ENCODE measurements around the gene C1GALT1.
"Not testable (repeated sequence)": the region's sequence is repeated elsewhere in the genome, so short reads cannot be mapped to it uniquely, and the experiment has no call there.

C1GALT1 gene

DNA sequence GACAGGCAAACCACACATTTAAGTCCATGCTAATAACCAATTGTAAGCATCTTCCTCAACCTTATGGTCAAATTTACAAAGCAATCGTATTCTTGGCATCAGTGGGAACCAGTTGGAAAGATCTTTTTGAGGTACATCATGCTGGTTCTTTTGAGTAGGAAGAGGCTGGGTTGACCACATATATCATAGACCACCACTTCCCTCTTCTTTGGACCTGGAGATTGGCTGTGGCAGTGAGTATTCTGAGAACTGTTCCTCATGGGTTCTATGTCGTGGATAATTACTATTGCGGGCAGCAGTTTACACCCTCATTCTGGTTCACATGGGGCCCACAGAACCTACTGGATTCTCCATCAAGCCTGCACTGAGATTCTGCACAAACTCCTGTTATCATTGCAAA, 35.5 kb upstream of the C1GALT1 start:
- TF ChIP-seq, protein P1, sequence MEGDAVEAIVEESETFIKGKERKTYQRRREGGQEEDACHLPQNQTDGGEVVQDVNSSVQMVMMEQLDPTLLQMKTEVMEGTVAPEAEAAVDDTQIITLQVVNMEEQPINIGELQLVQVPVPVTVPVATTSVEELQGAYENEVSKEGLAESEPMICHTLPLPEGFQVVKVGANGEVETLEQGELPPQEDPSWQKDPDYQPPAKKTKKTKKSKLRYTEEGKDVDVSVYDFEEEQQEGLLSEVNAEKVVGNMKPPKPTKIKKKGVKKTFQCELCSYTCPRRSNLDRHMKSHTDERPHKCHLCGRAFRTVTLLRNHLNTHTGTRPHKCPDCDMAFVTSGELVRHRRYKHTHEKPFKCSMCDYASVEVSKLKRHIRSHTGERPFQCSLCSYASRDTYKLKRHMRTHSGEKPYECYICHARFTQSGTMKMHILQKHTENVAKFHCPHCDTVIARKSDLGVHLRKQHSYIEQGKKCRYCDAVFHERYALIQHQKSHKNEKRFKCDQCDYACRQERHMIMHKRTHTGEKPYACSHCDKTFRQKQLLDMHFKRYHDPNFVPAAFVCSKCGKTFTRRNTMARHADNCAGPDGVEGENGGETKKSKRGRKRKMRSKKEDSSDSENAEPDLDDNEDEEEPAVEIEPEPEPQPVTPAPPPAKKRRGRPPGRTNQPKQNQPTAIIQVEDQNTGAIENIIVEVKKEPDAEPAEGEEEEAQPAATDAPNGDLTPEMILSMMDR (IDR thresholded peaks at IDR 0.05; ENCODE audit: insufficient read depth, low read length, missing control alignments) = no peak
- ChIA-PET CTCF (no interaction called here), POLR2A (interaction anchor here (0.6 kb wide), 1 partner anchor 63 kb away, joined by 3 read pairs; no protein-coding TSS in a partner anchor)
- DNase-seq (ENCODE audit: low read depth, low spot score) = no peak
- H3K4me3 ChIP-seq (ENCODE audit: low read depth, low read length) = no peak overlapping the region

DNA sequence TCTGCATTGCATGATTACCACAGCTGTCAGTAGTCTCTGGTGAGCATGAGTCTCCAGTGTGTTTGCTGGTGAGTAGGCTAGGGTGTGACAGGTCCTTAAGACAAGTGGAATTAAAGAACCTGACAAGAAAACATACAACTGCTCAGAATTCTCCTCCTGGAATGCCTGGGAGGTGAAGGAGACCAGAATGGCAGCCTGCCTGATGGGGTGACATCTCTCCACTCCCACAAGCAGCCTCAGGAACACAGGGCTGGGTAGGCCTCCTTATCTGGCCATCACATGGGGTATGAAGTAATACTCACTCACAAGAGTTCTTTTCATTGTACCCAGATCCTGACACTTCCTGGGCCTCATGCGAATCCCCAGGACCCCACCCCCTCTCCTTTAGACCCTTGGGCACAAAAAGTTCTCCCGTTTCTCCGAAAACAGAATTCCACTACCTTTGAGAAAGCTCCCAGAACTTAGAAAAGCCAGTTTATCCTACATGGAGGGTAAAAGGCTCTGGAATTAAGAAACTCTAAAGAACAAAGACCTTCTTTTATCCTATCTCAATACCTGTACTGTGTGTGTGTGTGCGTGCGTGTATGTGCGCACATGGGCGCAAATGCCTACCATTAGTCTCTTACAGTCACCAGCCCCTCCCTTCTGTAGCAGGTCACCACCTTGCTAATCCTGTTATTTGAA, 33.4 kb upstream of the C1GALT1 start:
- POLR2A ChIA-PET = interaction anchor here (0.6 kb wide), 1 partner anchor 31 kb away, joined by 3 read pairs; no protein-coding TSS in a partner anchor
- no peak for DNase-seq (ENCODE audit: low read depth, low spot score)
- TF ChIP-seq, protein P1 (IDR thresholded peaks at IDR 0.05; ENCODE audit: insufficient read depth, low read length, missing control alignments) = no peak
- CTCF ChIA-PET = interaction anchor here (1.4 kb wide), 1 partner anchor 46 kb away, joined by 5 read pairs; no protein-coding TSS in a partner anchor
- no peak overlapping the region for H3K4me3 ChIP-seq (ENCODE audit: low read depth, low read length)

DNA sequence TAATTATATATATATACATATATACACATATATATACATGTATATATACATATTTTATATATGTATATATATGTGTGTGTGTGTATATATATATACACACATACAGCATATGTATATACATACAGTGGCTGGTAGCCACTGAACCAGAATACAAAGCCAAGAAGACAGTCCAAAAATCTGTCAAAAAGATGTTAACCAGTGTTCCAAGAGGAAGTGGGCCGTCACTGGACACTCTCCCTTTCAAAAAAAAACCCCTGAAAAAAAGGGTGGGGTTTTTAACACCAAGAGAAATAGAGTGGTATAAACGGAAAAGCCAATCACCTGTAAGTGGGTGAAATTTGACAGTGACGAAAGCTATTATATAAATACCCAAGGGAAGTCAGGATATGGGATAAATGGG, 31.1 kb upstream of the C1GALT1 start:
- H3K4me3 ChIP-seq (ENCODE audit: low read depth, low read length) = no peak overlapping the region
- CTCF ChIA-PET = no interaction called here
- POLR2A ChIA-PET = no interaction called here
- DNase-seq (ENCODE audit: low read depth, low spot score) = no peak
- TF ChIP-seq, protein P1 (IDR thresholded peaks at IDR 0.05; ENCODE audit: insufficient read depth, low read length, missing control alignments) = no peak

DNA sequence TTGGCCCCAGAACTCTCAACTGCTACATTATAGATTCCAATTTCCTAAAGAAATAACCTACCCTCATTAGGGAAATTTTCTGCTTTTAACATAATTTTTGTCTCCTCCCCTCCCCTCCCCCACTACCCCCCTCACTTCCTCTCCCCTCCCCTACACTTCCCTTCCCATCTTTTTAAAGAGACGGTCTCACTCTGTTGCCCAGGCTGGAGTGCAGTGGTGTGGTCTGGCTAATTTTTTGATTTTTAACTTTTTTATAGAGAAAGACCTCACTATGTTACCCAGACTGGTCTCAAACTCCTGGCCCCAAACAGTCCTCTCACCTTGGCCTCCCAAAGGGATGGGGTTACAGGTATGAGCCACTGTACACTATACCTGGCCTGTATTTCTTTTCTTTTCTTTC, 30.5 kb upstream of the C1GALT1 start:
- ChIA-PET CTCF (no interaction called here), POLR2A (no interaction called here)
- no peak overlapping the region for H3K4me3 ChIP-seq (ENCODE audit: low read depth, low read length)
- TF ChIP-seq, protein P1 (IDR thresholded peaks at IDR 0.05; ENCODE audit: insufficient read depth, low read length, missing control alignments) = no peak
- no peak for DNase-seq (ENCODE audit: low read depth, low spot score)

DNA sequence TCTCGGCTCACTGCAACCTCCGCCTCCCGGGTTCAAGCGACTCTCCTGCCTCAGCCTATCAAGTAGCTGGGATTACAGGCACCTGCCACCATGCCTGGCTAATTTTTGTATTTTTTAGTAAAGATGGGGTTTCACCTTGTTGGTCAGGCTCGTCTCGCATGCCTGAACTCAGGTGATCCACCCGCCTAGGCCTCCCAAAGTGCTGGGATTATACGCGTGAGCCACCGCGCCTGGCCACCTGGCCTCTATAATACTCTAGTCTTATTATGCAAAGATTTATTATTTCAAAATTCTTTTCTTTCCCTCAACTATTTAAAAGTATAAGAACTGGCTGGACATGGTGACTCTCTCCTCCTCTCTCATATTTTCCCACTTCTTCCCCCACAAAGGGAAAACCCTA, 30.0 kb upstream of the C1GALT1 start:
- H3K4me3 ChIP-seq (ENCODE audit: low read depth, low read length) = no peak overlapping the region
- no peak for DNase-seq (ENCODE audit: low read depth, low spot score)
- TF ChIP-seq, protein P1 (IDR thresholded peaks at IDR 0.05; ENCODE audit: insufficient read depth, low read length, missing control alignments) = no peak
- ChIA-PET CTCF (no interaction called here), POLR2A (no interaction called here)

DNA sequence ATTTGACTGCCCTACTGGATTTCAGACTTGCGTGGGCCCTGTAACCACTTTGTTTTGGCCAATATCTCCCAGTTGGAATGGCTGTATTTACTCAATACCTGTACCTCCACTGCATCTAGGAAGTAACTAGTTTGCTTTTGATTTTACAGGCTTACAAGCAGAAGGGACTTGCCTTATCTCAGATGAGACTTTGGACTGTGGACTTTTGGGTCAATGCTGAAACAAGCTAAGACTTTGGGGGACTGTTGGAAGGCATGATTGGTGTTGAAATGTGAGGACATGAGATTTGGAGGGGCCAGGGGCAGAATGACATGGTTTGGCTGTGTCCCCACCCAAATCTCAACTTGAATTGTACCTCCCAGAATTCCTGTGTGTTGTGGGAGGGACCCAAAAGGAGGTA, 28.0 kb upstream of the C1GALT1 start:
- CTCF ChIA-PET; H3K4me3 ChIP-seq (ENCODE audit: low read depth, low read length); DNase-seq (ENCODE audit: low read depth, low spot score); POLR2A ChIA-PET: not testable (repeated sequence)

DNA sequence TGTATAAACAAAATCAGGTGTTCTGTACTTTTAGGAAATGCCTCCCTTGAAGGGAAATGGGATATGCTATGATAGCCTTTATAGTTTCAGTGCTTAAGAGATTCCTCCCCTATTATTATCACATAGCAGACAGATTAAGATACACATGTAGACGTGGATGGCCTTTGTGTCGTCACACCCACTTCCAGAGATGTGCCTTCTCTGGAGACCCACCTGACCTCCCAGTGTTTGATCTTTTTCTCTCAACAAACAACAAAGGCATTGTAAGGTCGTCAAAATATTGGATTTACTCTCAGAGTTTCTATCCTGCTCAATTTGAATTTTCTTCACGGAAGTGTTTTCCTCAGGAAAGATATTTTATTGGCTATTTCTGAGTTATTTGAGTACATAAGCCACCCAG, 25.7 kb upstream of the C1GALT1 start:
- POLR2A ChIA-PET = interaction anchor here (1.6 kb wide), 1 partner anchor 20 kb away, joined by 4 read pairs; no protein-coding TSS in a partner anchor
- CTCF ChIA-PET = no interaction called here
- H3K4me3 ChIP-seq (ENCODE audit: low read depth, low read length) = no peak overlapping the region
- DNase-seq (ENCODE audit: low read depth, low spot score) = no peak
- TF ChIP-seq, protein P1 (IDR thresholded peaks at IDR 0.05; ENCODE audit: insufficient read depth, low read length, missing control alignments) = no peak

Data from AG04449 (cell line).